GF-D8 (cell line): ENCODE data around the gene LYVE1.

ENCODE experiments used
- DNase-seq: peaks from one replicate; lab custom pipeline; 2025; lab: John Stamatoyannopoulos, UW

Gene LYVE1

DNA sequence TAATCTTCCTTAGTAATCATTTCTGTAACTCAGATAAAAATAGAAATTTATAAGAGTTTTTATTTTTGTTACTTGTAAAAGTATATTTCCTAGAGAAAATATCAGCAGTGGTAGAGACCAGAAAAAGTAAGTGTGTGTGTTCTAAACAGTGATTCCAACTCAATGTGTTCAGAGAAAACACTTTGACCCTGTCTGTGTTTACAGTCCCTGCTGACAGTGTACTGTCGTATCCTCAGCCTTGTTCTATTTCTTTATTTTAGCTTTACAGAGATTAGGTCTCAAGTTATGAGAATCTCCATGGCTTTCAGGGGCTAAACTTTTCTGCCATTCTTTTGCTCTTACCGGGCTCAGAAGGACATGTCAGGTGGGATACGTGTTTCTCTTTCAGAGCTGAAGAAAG, 10.2 kb downstream of the LYVE1 start:
- DNase-seq, result no peak

DNA sequence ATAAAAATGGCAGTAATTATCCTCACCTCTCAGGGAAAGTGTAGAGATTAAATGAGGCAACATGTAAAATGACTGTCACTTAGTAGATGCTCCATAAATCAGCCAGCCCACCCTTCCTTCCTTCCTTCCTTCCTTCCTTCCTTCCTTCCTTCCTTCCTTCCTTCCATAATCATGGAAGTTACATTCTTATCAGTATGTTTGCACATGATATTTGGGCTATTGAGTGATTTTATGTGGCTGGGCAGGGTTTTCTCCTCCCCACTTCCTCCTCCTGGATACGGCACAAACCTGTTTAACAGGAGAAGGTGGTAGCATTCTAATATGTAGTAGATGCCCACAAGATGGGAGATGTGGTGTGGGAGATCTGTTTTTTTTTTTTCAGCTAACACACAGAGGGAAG, 11.9 kb downstream of the LYVE1 start:
- no peak for DNase-seq

DNA sequence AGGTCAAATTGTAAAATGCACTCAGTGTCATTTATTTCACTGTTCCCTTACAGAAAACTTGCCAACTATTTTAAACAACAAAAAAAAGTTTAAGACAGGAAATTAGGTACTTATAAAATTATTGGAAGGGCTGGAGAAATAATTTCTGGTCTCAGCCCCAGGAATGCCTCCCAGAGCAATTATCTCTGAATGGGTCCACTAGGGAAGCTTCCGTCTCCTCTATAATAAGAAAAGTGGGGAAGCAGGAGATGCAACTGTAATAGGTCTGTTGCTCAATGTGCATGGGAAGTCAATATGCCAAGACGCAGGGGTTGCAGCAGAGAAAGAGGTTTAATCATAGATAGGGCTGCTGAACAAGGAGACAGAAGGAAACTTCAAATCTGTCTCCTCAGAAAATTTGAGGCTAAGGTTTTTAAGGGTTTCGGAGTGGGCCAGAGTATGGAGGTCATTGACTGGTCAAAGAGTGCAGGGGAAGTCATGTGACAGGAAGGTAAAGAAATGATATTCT, 16.6 kb downstream of the LYVE1 start:
- no peak for DNase-seq

DNA sequence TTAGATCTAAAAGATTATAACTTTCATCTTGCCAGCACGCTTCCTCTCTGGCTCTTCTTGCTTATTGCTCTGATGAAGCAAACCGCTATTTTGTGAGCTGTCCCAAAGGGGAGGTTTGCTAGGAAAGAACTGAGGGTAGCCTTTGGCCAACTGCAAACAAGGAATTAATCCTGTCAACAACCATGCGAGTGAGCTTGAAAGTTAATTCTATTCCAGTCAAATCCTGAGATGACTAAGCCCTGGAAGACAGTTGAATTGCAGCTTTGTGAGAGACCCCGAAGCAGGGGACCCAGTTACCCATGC, 17.2 kb downstream of the LYVE1 start:
- no peak for DNase-seq

DNA sequence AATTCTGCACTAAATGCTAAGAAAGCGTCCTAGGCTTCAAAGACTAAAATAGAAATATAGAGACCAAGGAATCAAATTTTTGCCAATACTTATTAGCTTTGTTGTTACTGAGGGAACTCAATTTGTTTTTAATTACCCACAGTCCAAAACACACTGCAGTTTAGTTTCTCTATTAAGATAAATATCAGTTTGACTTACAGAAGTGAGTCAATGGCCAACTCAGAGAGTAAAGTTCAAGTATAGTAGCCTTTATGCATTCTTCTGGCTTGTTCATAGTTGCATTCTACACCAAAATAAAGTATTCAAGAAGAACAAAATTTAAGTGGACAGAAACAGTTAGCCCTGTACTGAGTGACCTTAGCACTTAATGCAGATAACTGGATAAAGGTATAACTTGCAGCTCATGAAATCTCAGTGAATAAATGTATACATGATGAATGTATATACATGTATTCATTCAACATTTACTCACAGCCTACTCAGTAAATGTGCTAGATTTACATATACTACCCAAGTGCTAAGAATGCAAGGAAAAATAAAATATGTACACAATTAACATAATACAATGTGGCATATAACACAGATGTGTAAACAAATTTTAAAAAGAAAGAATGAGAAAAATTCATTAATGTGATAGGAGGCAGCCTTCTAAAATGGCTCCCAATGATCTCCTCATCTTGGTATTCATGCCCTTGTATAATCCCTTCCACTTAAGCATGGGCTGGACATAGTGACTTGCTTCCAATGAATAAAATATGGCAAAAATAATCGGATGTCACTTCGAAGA, 17.8 kb downstream of the LYVE1 start:
- DNase-seq, result no peak

DNA sequence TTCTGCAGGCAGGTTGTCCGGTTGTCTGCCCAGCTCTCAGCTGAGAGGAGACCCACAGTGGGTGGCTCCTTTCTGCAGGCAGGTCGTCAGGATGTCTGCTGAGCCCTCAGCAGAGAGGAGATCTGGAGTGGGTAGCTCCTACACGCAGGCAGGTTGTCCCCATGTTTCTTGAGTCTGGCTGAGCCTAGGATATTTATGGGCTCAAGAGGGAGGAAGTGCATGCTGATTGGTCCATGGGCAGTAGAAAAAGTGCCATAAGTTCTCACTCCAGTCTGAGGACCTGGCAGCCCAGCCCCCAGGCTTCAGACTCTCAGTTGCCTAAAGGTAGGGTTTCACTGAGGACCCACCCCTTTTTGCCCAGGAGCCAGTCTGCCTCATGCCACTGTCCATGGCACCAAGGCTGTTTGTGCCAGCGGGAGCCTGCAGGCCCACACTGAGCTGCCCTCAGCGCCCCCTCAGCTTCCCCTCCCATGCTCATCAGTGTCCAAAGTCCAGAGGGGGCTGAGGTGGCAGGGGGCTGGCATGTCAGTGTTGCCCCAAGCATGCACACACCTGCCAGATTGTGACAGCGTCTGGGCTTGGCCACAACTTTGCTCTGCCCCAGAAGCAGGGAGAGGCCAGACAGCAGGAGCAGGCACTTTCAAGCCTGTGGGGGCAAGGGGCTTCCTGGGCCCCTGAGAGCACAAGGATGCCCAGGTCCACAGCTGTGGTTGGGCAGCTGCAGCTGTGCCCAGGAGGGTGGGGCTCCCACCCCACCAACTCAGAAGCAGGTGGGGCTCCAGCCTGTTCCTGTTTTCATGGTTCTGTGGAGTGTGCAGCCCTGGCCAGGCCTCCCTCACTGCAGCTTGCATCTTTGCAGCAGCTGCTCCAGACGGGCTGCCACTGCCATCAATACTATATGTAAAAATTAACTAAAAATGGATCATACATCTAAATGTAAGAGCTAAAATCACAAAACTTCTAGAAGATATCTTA, 23.7 kb downstream of the LYVE1 start:
- no peak for DNase-seq

DNA sequence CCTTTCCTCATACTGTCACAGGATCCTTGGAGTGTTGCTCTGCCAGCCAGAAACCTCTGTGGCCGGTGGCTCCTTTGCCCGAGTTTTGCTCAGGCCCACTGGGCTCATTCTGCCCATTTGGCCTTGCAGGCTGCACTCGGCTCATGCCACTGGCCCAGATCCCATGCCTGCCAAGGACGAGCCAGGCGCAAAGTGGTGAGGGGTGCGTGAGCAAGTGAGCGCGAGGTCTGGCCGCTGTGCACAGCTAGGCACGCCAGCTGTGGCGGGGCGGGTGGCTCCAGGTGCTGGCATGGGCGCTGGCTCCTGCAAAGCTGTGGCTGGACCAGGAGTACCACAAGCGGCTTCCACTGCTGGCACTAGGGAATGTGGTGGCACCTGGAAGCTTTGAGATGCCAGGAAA, 24.7 kb downstream of the LYVE1 start:
- no peak for DNase-seq

DNA sequence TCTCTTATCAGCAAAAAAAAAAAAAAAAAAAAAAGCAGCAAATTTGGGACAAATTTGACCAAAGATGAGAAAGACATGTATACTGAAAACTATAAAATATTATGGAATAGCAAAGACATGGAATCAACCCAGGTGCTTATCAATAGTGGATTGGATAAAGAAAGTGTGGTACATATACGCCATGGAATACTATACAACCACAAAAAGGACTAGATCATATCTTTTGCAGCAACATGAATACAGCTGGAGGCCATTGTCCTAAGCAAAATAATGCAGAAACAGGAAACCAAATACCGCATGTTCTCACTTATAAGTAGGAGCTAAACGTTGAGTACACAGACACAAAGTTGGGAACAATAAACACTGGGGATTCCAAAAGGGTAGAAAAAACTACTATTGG, 25.7 kb downstream of the LYVE1 start:
- DNase-seq, result no peak

DNA sequence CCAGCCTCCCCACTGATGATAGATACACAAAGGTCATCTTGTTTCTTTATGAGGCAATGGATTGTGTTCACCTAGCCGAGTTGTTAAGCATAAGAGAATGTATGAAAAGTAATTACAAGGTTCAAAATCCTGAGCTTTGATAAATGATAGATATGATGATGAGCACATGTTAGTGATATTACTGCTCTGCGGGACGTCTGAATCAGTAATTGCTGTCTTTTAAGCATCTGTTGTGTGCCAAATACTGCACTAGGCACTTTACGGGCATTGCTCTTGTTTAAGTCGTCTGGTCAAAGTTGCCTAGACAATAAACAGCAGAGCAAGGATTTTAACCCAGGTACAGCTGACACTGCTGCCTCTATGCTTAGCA, 26.9 kb downstream of the LYVE1 start:
- no peak for DNase-seq

DNA sequence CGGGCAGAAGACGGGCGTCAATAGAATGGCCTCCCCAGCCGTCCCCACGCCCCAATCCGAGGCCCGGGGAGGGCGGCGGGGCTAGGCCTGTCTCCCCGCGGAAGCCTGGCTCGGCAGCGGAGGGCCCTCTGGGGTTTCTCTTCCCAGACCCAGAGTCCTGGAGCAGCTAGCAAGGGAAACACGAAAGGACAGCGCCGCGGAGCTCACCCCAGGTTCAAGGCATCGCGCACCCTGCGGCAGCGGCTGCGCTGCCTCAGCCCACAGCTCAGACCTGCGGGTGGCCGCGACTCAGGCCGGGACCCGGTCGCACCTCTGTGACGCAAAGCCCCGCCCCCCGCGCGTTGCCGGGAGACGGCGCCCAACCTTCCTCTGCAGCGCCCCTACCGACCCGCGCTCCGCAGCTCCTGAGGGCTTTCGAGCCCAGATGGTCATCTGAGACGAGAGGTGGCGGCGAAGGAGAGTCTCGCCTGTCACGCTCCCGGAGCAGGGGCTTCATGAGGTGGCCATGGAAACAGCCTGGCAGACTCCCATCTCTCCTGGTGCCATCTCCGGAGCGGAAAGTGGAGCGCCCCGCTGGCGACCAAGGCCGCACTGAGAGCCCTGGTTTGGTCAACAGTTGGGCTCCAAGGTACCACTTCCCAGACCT, 27.4 kb downstream of the LYVE1 start, which contains the start of gene RNF141:
Gene RNF141 (minus strand): TSS at position 273 of the 646 bp plus-strand sequence. CDS start 7,029 bp downstream, outside the sequence.
- peak; percentile 55 for DNase-seq

DNA sequence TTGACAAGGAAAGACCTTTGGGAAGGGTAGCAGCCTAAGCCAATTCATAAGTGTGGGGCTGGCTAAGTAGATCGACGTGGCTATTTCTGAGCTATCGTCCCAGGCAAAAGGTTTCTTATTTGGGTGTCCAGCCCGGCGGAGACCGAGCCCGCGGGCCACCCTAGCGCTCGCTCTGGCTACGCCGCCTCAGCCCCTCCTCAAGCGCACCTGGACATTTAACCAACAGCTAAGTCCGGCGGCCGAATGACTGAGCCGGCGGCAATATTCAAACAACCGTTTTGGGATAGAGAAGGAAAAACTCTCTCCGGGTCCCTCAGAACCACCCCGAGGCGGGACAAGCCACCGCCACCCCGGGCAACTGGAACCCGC, 27.9 kb downstream of the LYVE1 start:
- DNase-seq, result no peak

DNA sequence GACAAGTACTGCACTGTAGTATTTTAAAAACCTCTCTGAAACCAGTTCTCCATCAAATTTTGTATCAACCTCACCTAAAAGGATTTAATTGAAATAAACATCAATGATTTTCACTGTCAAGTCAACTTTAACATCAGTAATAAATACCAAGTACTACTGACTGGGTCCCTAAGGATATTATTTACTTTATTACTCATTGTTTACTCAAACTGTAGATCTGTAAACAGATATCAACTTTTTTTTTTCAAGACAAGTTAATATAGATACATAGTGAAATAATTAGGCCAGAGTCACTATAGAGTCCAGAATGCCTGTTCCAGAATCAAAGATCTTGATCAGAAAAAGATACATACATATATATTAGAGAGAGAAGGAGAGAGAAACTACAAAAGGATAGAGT, 29.1 kb downstream of the LYVE1 start:
- DNase-seq, result no peak

DNA sequence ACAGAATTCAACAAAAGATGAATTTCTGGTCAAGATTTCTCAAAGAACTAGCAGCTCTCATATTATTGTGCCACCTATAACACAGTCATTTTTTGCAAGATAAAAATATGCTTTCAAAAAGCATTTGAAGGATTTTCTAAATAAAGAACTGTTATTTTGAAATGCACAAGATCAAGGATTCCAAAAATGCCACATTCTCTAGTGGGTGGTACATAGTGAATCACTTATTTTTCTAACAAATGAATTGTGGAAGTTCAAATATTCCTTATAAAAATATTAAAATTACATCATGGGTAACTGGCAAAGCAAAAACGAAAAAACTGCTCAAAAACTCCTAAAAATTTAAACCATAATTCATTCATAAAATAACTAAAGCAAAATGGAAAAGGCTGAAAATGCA, 29.5 kb downstream of the LYVE1 start:
- DNase-seq, result no peak

DNA sequence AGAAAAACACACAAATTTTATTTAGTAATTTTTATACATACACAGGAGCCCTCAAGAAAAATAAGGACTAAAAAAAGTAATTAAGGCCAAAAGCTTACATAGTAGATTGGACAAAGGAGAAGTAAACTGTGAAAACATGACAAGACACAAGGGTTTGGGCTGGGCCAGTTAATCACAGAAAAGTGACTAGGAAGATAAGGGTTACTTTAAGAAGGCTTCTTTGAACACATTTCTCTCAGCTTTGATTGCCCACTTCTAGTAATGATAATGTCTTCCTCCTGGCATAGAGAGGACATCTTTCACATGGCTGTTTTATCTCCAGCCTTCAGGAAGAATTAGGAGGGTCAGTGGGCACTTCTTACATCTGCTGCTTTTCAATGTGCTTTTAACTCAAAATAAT, 30.9 kb downstream of the LYVE1 start:
- DNase-seq, result no peak

DNA sequence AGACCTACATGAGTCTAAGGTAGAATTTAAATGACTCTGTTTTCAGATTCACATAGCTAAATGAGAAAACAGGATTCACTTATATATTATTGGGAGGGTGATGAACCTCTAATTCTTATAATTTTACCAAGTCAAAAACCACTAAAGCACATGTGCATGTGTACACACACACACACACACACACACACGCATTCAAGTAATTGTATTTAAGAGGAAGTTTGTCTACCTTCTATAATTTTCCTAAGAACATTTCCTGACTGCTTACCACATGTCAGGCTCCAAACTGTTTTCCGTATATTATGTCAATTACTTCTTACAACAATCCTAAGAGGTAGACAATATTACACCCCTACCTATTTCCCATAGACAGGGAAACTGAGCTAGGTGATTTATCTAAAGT, 34.1 kb downstream of the LYVE1 start:
- DNase-seq, result peak; percentile 2

DNA sequence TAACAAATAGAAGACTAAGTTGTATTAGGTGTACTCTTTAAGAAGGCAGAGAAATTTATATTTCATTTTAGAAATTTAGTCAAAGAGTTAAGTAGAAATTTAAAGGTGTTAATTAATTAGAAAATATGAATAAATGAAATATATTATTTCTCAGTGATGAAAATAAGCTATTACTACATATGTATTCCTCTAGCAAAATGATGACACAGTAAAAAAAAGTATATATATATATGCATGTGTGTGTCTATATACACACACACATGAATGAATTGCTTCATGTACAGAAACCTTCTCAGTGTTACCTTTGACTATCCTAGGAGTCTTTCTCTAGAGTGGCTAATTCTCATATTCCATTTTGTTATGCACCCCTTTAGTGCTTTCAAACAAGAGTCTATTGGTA, 35.1 kb downstream of the LYVE1 start:
- no peak for DNase-seq

DNA sequence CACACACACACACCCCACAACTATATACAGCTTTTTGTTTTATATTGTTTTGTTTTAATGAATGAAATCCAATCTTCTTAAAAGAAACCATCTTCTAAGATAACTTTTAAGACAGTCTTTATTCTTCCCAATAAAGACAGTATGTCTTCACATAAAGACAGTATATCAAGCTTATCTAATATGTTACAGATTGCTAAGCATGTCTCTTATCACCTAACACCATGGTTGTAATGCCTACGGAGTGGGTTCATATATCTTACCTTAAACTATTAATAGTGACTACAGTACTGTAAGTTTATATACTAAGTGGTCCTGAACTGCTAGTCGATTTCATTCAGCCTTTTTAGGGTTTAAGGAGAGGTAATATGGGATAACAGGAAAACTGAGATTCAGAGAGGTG, 35.9 kb downstream of the LYVE1 start:
- DNase-seq, result no peak

DNA sequence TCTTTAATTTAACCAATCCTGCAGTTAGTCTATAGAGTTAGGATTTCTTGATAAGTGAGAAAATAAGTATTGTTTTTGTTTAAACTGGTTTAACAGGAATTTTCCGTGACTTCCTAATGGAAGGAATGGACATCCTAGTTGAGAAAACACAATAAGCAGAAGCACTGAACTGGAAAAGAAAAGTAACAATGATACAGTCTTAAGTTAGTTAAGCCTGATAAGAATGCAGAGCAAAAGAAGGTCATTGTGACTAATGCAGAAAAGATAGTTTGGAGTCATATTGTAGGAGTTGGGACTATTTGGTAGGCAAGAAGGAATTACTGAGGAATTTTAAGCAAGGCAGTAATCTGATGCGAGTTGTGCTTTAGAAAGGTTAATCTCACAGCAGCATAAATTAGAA, 39.2 kb downstream of the LYVE1 start:
- no peak for DNase-seq

DNA sequence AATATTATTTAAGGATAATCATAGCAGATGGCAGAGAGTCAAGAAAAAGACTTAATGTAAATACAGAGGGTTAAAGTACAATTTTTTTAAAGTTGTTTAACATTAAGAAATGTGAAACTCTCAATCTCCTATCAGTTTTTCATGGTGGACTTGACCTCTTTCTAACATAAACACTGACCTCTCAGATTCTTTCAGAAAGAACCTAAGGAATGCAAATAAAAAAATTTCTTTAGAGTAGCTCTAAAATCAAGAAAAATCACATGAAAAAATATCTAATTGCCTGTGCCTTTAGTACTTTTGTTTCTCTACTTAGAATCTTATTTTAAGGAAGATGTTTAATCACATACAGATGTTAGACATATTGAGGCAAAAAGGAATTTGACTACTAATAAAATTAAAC, 40.3 kb downstream of the LYVE1 start:
- DNase-seq, result no peak

DNA sequence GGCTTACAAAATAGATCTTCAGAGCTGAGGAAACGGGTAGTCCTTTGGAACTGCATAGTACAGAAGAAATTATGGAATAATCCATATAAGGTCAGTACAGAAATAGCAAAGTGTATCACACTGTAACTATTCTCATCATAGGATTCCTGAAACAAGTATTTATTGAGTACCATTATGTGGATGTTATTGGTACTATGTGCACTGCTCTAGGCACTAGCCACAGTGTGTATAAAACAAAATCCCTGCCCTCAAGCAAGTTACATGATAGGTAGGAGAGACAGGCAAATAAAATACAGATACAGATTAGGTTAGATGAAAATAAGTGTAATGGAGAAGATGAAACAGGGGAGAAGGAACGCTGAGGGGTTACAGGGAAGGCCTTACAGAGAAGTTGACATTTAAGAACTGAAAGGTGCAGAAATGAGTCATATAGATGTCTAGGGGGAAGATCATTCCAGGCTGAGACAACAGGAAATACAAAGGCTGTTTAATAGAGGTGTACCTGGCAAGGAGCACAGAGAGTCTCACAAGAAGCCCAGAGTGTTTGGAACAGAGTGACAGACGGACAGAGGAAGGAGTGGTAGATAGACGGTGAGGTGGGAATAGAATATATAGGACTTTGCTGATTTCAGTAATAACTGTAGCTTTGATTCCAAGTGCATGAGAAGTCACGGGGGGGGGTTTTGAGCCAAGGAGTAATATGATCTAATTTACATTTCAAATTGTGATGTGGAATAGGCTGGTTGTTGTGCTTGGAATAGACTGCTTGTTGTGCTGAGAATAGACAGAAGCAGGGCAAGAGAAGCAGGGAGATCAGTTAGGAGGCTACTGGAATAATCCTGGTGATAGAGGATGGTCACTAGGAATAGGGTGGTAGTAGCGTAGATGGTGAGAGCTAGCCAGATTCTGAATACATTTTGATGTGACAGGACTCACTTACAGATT, 41.2 kb downstream of the LYVE1 start:
- no peak for DNase-seq

DNA sequence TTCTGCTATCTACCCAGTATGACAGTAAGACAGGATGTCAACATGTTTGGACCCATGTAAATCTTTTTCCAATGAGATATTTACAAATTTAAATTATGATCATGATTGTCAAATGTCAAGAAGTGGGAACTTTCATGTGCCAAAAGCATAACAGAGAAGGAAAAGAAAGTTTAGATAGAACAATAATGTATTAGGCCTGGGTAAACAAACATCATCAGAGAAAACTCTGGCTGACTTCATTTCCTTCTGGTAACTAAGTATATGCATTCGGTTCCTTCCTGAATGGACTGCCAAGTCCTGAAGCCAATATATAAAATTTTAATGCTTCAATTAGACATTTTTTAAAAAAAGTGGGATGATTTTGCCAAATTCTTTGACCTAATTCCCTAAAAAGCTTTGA, 44.0 kb downstream of the LYVE1 start:
- DNase-seq, result no peak

DNA sequence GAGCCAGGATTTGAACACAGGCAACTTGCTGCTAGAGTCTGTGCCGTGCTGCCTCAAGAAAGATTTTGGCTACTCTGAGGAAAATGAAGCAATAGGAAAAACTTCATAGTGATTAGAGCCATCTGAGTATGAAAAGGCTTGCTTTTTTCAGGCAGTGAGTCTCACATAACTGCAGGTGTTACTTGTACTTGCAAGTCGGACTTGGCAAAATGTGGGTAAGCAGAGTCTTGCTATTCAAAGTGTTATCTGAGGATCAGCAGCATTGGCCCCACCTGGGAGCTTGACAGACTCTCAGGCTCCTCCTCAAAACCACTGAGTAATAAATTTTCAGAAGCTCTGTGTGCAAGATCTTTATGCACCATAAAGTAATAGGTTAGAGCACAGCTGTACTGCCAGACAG, 45.5 kb downstream of the LYVE1 start:
- no peak for DNase-seq
